GM23338 (cell line): Measurements from ENCODE around the gene CD70. TPM values are rescaled to one million over a fixed set of nuclear protein-coding genes. Genes with fewer than 3 reads are reported as not detected.

Experiments used
- ATAC-seq: fragments of 200-7000 bp; cut with Tn5 transposase; 3 replicates; pipeline ENCODE4 v1.9.1; 2020
- DNase-seq: peaks from one replicate; pipeline ENCODE4 v3.0.0-alpha.2; 2015; ENCODE audit warnings: low spot score
- H2AFZ ChIP-seq: fragments of 200-600 bp; sonication (generic); 2 replicates; pipeline ENCODE4 v1.8.0; 2016; ENCODE audit warnings: antibody characterized with exemption, mild to moderate bottlenecking, moderate library complexity
- H3F3A ChIP-seq: fragments of 200-600 bp; sonication (generic); replicated peaks from 2 replicates; pipeline ENCODE4 v1.8.0; 2017; ENCODE audit warnings: antibody characterized with exemption, mixed run types, low read depth
- H3K27ac ChIP-seq: fragments of 200-600 bp; sonication (generic); 2 replicates; pipeline ENCODE4 v1.6.1; 2016; ENCODE audit warnings: low read depth
- H3K27me3 ChIP-seq: fragments of 200-600 bp; sonication (generic); 2 replicates; pipeline ENCODE4 v1.8.0; 2016; ENCODE audit warnings: mild to moderate bottlenecking, mixed run types, moderate library complexity; ENCODE audit not compliant: insufficient read depth
- H3K36me3 ChIP-seq: fragments of 200-600 bp; sonication (generic); 2 replicates; pipeline ENCODE4 v1.8.0; 2016; ENCODE audit warnings: mild to moderate bottlenecking; ENCODE audit not compliant: insufficient read depth
- H3K4me1 ChIP-seq: fragments of 200-600 bp; sonication (generic); 2 replicates; pipeline ENCODE4 v1.8.0; 2016; ENCODE audit warnings: mild to moderate bottlenecking, moderate library complexity; ENCODE audit not compliant: insufficient read depth
- H3K4me2 ChIP-seq: fragments of 200-600 bp; sonication (generic); 2 replicates; pipeline ENCODE4 v1.7.1; 2017; ENCODE audit warnings: mixed run types
- H3K4me3 ChIP-seq: fragments of 200-600 bp; sonication (generic); 2 replicates; pipeline ENCODE4 v1.6.1; 2016; ENCODE audit warnings: mixed run types
- H3K79me2 ChIP-seq: fragments of 200-600 bp; sonication (generic); replicated peaks from 2 replicates; pipeline ENCODE4 v1.8.0; 2017; ENCODE audit warnings: mild to moderate bottlenecking; ENCODE audit not compliant: insufficient read depth
- H3K9me2 ChIP-seq: fragments of 200-600 bp; sonication (generic); 2 replicates; pipeline ENCODE4 v1.8.0; 2017; ENCODE audit not compliant: insufficient read depth
- H4K20me1 ChIP-seq: fragments of 200-600 bp; sonication (generic); replicated peaks from 2 replicates; pipeline ENCODE4 v1.8.0; 2017; ENCODE audit warnings: mild to moderate bottlenecking; ENCODE audit not compliant: insufficient read depth
- H3K27ac Mint-ChIP-seq: 2 replicates; pipeline ENCODE4 v1.8.0; 2020; ENCODE audit warnings: inconsistent platforms, mild to moderate bottlenecking, moderate library complexity, mixed read lengths
- H3K27me3 Mint-ChIP-seq: 3 replicates; pipeline ENCODE4 v1.8.0; 2022; ENCODE audit warnings: low read depth, mild to moderate bottlenecking, moderate library complexity, mixed read lengths, inconsistent platforms; ENCODE audit not compliant: insufficient read depth, poor library complexity
- H3K36me3 Mint-ChIP-seq: 3 replicates; pipeline ENCODE4 v1.8.0; 2021; ENCODE audit warnings: low read depth, mild to moderate bottlenecking, inconsistent platforms, moderate library complexity, mixed read lengths
- H3K4me1 Mint-ChIP-seq: 3 replicates; pipeline ENCODE4 v1.8.0; 2020; ENCODE audit warnings: mild to moderate bottlenecking, inconsistent platforms, mixed read lengths
- H3K4me3 Mint-ChIP-seq: 3 replicates; pipeline ENCODE4 v1.8.0; 2021; ENCODE audit warnings: moderate library complexity, mild to moderate bottlenecking, inconsistent platforms, mixed read lengths
- H3K9me3 Mint-ChIP-seq: 3 replicates; pipeline ENCODE4 v1.8.0; 2020; ENCODE audit warnings: moderate library complexity, mild to moderate bottlenecking, inconsistent platforms, mixed read lengths
- CREB1 ChIP-seq: fragments of 250-450 bp; sonication (Bioruptor Pico); IDR thresholded peaks from 2 replicates; pipeline ENCODE4 v1.5.0; 2020; ENCODE audit warnings: low read depth, mild to moderate bottlenecking, moderate library complexity
- CTCF ChIP-seq, 2 experiments: fragments of 200-600 bp in 1 of 2; sonication (generic) in 1 of 2; conservative IDR thresholded peaks; 2 replicates each; pipeline versions ENCODE4 v1.5.1 to v1.6.1; 2016 to 2017; ENCODE audit warnings: antibody characterized with exemption in 2 of 2, low read depth in 2 of 2, mild to moderate bottlenecking in 2 of 2, moderate library complexity in 1 of 2
- ETS1 ChIP-seq: IDR thresholded peaks from 2 replicates; pipeline ENCODE4 v1.6.1; 2016; ENCODE audit warnings: antibody characterized with exemption
- EZH2 ChIP-seq: fragments of 200-600 bp; sonication (generic); IDR thresholded peaks from one replicate; pipeline ENCODE4 v1.8.0; 2017; ENCODE audit warnings: antibody characterized with exemption, mild to moderate bottlenecking, low read depth; ENCODE audit not compliant: unreplicated experiment
- EZH2phosphoT487 ChIP-seq: fragments of 200-600 bp; sonication (generic); IDR thresholded peaks from one replicate; pipeline ENCODE4 v1.8.1; 2018; ENCODE audit warnings: antibody characterized with exemption; ENCODE audit not compliant: unreplicated experiment
- JUNB ChIP-seq: IDR thresholded peaks from one replicate; pipeline ENCODE4 v1.6.1; 2016; ENCODE audit warnings: antibody characterized with exemption; ENCODE audit not compliant: unreplicated experiment
- NANOG ChIP-seq: IDR thresholded peaks from 2 replicates; pipeline ENCODE4 v1.6.1; 2016; ENCODE audit warnings: antibody characterized with exemption, borderline replicate concordance
- POLR2AphosphoS5 ChIP-seq: IDR thresholded peaks from 2 replicates; pipeline ENCODE4 v1.6.1; 2016; ENCODE audit warnings: antibody characterized with exemption, low read depth
- STAT1 ChIP-seq: IDR thresholded peaks from one replicate; pipeline ENCODE4 v1.6.1; 2016; ENCODE audit warnings: antibody characterized with exemption; ENCODE audit not compliant: unreplicated experiment
- ZNF114 ChIP-seq: fragments of 250-450 bp; sonication (Bioruptor Pico); IDR thresholded peaks from 2 replicates; pipeline ENCODE4 v1.5.0; 2020; ENCODE audit warnings: mild to moderate bottlenecking, moderate library complexity
- ZNF331 ChIP-seq: fragments of 250-450 bp; sonication (Bioruptor Pico); IDR thresholded peaks from 2 replicates; pipeline ENCODE4 v1.5.0; 2020; ENCODE audit warnings: low read depth, mild to moderate bottlenecking, moderate library complexity
- polyA plus RNA-seq: library from polyadenylated mRNA; unstranded; fragments of >200 nt; fragmentation: Nextera tagmentation; extraction: Ambion mirVana; gene quantifications from 2 replicates; pipeline ENCODE4 v1.2.1, GENCODE V29; 2016
- total RNA-seq: library from RNA; depleted of rRNA; stranded (reverse); fragments of >200 nt; shearing (Covaris generic); gene quantifications from 2 replicates; pipeline ENCODE4 v1.2.3, GENCODE V29; 2014
- TF ChIP-seq, protein P1 (sequence below): fragments of 250-450 bp; sonication (Bioruptor Pico); IDR thresholded peaks from 2 replicates; pipeline ENCODE4 v1.5.0; 2020; ENCODE audit warnings: mild to moderate bottlenecking, moderate library complexity

Gene CD70
- total and polyA plus RNA-seq, 2 experiments from 2014 or later, result 2.0 to 7.3 TPM

- Histone ChIP-seq H3K4me2 (no peak overlapping the region), H4K20me1 (no peaks in the 10 kb centered on the region), H3K36me3 (peaks cover 11% of the 10 kb centered on the region; the same call in 1 of the 2 replicates), H3K4me1 (peaks cover 19% of the 10 kb centered on the region), H3F3A (no peaks in the 10 kb centered on the region), H3K4me3 (no peak overlapping the region), H3K9me2 (no peaks in the 10 kb centered on the region; the same call in 1 of the 2 replicates), H3K27me3 (no peaks in the 10 kb centered on the region), H3K27ac (no peak overlapping the region), H3K79me2 (no peaks in the 10 kb centered on the region), H2AFZ (peak overlapping the region; percentile 59; the same call in 1 of the 2 replicates)
- no peak overlapping the region for H3K4me3 Mint-ChIP-seq
- H3K4me1 Mint-ChIP-seq, result no peaks in the 10 kb centered on the region
- H3K27me3 Mint-ChIP-seq, result peaks cover 4% of the 10 kb centered on the region
- no peak for TF ChIP-seq ETS1
- no peak for TF ChIP-seq EZH2phosphoT487
- TF ChIP-seq ZNF331, result no peak
- TF ChIP-seq ZNF114 (CRISPR knock-in tag), result no peak
- TF ChIP-seq STAT1, result no peak
- H3K36me3 Mint-ChIP-seq, result peaks cover 14% of the 10 kb centered on the region; the same call in 2 of the 3 replicates
- peaks cover 23% of the 10 kb centered on the region for H3K9me3 Mint-ChIP-seq
- H3K27ac Mint-ChIP-seq, result no peak overlapping the region
- DNase-seq, result no peak
- no peak for ATAC-seq
These were observed 13.3 kb downstream of the CD70 start for GRCh38 chr19:6577476-6578125.

DNA sequence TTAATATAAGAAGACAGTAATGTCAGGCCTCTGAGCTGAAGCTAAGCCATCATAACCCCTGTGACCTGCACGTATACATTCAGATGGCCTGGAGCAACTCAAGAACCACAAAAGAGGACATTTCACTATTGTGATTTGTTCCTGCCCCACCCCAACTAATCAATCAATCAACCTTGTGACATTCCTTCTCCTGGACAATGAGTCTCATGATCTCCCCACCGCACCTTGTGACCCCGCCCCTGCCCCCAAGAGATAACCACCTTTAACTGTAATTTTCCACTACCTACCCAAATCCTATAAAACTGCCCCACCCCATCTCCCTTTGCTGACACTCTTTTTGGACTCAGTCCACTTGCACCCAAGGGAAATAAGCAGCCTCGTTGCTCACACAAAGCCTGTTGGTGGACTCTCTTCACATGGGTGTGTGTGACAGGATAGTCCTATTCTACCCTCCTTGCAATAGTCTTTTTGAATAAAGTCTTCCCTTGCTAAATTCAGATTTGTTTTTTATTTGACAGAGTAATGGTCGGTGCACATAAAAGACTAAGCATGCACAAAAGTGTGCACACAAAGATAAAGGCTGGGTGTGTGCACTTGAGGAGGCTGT is 14.0 kb downstream of the CD70 start:
- peaks cover 14% of the 10 kb centered on the region; the same call in 2 of the 3 replicates for H3K36me3 Mint-ChIP-seq
- no peak overlapping the region for H3K27ac Mint-ChIP-seq
- Histone ChIP-seq H3K4me3 (no peak overlapping the region), H3K27me3 (no peaks in the 10 kb centered on the region), H3K9me2 (no peaks in the 10 kb centered on the region; the same call in 1 of the 2 replicates), H3K4me1 (peaks cover 21% of the 10 kb centered on the region), H4K20me1 (no peaks in the 10 kb centered on the region), H3K4me2 (no peak overlapping the region), H3K27ac (no peak overlapping the region), H2AFZ (no peak overlapping the region), H3F3A (no peaks in the 10 kb centered on the region), H3K79me2 (no peaks in the 10 kb centered on the region), H3K36me3 (peaks cover 11% of the 10 kb centered on the region; the same call in 1 of the 2 replicates)
- H3K9me3 Mint-ChIP-seq, result peaks cover 24% of the 10 kb centered on the region
- ATAC-seq (no peak), DNase-seq (no peak)
- H3K4me1 Mint-ChIP-seq, result no peaks in the 10 kb centered on the region
- H3K4me3 Mint-ChIP-seq, result no peak overlapping the region
- H3K27me3 Mint-ChIP-seq, result peaks cover 4% of the 10 kb centered on the region
- TF ChIP-seq ZNF331 (no peak), POLR2AphosphoS5 (no peak), EZH2phosphoT487 (no peak), CREB1 (CRISPR knock-in tag) (no peak), ZNF114 (CRISPR knock-in tag) (no peak), JUNB (no peak), NANOG (no peak), CTCF (conservative IDR thresholded peaks at IDR 0.05; ENCODE audit: low read depth in 2 of 2) (no peak), EZH2 (no peak), STAT1 (no peak)
- TF ChIP-seq, protein P1, sequence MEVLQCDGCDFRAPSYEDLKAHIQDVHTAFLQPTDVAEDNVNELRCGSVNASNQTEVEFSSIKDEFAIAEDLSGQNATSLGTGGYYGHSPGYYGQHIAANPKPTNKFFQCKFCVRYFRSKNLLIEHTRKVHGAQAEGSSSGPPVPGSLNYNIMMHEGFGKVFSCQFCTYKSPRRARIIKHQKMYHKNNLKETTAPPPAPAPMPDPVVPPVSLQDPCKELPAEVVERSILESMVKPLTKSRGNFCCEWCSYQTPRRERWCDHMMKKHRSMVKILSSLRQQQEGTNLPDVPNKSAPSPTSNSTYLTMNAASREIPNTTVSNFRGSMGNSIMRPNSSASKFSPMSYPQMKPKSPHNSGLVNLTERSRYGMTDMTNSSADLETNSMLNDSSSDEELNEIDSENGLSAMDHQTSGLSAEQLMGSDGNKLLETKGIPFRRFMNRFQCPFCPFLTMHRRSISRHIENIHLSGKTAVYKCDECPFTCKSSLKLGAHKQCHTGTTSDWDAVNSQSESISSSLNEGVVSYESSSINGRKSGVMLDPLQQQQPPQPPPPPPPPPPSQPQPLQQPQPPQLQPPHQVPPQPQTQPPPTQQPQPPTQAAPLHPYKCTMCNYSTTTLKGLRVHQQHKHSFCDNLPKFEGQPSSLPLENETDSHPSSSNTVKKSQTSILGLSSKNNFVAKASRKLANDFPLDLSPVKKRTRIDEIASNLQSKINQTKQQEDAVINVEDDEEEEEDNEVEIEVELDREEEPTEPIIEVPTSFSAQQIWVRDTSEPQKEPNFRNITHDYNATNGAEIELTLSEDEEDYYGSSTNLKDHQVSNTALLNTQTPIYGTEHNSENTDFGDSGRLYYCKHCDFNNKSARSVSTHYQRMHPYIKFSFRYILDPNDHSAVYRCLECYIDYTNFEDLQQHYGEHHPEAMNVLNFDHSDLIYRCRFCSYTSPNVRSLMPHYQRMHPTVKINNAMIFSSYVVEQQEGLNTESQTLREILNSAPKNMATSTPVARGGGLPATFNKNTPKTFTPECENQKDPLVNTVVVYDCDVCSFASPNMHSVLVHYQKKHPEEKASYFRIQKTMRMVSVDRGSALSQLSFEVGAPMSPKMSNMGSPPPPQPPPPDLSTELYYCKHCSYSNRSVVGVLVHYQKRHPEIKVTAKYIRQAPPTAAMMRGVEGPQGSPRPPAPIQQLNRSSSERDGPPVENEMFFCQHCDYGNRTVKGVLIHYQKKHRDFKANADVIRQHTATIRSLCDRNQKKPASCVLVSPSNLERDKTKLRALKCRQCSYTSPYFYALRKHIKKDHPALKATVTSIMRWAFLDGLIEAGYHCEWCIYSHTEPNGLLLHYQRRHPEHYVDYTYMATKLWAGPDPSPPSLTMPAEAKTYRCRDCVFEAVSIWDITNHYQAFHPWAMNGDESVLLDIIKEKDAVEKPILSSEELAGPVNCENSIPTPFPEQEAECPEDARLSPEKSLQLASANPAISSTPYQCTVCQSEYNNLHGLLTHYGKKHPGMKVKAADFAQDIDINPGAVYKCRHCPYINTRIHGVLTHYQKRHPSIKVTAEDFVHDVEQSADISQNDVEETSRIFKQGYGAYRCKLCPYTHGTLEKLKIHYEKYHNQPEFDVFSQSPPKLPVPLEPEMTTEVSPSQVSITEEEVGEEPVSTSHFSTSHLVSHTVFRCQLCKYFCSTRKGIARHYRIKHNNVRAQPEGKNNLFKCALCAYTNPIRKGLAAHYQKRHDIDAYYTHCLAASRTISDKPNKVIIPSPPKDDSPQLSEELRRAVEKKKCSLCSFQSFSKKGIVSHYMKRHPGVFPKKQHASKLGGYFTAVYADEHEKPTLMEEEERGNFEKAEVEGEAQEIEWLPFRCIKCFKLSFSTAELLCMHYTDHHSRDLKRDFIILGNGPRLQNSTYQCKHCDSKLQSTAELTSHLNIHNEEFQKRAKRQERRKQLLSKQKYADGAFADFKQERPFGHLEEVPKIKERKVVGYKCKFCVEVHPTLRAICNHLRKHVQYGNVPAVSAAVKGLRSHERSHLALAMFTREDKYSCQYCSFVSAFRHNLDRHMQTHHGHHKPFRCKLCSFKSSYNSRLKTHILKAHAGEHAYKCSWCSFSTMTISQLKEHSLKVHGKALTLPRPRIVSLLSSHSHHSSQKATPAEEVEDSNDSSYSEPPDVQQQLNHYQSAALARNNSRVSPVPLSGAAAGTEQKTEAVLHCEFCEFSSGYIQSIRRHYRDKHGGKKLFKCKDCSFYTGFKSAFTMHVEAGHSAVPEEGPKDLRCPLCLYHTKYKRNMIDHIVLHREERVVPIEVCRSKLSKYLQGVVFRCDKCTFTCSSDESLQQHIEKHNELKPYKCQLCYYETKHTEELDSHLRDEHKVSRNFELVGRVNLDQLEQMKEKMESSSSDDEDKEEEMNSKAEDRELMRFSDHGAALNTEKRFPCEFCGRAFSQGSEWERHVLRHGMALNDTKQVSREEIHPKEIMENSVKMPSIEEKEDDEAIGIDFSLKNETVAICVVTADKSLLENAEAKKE, result no peak
